OCI-LY3 (cell line): ENCODE results near the gene FGD6.
"Not testable (repeated sequence)": the region's sequence is repeated elsewhere in the genome, so short reads cannot be mapped to it uniquely, and the experiment has no call there.

Experiments used
- EZH2phosphoT487 ChIP-seq: fragments of 200-600 bp; shearing (Covaris generic); IDR thresholded peaks from 2 replicates; pipeline ENCODE4 v1.6.1; 2018; ENCODE audit warnings: antibody characterized with exemption, mixed run types, low read depth
- TF ChIP-seq, protein P1 (sequence below): fragments of 200-600, 300-600 bp; sonication (generic); IDR thresholded peaks from 2 replicates; pipeline ENCODE4 v1.5.1; 2014; ENCODE audit warnings: antibody characterized with exemption, low read length, low read depth

DNA sequence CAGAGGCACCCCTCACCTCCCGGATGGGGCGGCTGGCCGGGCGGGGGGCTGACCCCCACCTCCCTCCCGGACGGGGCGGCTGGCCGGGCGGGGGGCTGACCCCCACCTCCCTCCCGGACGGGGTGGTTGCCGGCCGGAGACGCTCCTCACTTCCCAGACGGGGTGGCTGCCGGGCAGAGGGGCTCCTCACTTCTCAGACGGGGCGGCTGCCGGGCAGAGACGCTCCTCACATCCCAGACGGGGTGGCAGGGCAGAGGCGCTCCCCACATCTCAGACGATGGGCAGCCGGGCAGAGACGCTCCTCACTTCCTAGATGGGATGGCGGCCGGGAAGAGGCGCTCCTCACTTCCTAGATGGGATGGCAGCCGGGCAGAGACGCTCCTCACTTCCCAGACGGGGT, 18.4 kb upstream of the FGD6 start:
- TF ChIP-seq, protein P1, sequence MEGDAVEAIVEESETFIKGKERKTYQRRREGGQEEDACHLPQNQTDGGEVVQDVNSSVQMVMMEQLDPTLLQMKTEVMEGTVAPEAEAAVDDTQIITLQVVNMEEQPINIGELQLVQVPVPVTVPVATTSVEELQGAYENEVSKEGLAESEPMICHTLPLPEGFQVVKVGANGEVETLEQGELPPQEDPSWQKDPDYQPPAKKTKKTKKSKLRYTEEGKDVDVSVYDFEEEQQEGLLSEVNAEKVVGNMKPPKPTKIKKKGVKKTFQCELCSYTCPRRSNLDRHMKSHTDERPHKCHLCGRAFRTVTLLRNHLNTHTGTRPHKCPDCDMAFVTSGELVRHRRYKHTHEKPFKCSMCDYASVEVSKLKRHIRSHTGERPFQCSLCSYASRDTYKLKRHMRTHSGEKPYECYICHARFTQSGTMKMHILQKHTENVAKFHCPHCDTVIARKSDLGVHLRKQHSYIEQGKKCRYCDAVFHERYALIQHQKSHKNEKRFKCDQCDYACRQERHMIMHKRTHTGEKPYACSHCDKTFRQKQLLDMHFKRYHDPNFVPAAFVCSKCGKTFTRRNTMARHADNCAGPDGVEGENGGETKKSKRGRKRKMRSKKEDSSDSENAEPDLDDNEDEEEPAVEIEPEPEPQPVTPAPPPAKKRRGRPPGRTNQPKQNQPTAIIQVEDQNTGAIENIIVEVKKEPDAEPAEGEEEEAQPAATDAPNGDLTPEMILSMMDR, result not testable (repeated sequence)
- TF ChIP-seq EZH2phosphoT487, result not testable (repeated sequence)
